Activated naive CD4-positive, alpha-beta T cell treated with Interleukin-2 at 50 U/mL for 16 hours (primary cell): Measurements from ENCODE around the gene SFT2D2.

Experiments
- DNase-seq: peaks from one replicate; pipeline ENCODE4 v3.0.0-alpha.2; 2020

Gene SFT2D2

GRCh38 chr1:168271636-168272035 lies 45.8 kb downstream of the SFT2D2 start:
- DNase-seq, result no peak

- no peak for DNase-seq
These were observed 47.8 kb downstream of the SFT2D2 start for GRCh38 chr1:168273575-168273974.

- DNase-seq, result no peak
These were observed 53.4 kb downstream of the SFT2D2 start for GRCh38 chr1:168279253-168279652.

- no peak for DNase-seq
These were observed 54.6 kb downstream of the SFT2D2 start, which contains the start of gene TBX19 for GRCh38 chr1:168280296-168280927. TSS of gene TBX19 (plus strand) at chr1:168280877. CDS start at chr1:168281091, 214 bp downstream.

DNA sequence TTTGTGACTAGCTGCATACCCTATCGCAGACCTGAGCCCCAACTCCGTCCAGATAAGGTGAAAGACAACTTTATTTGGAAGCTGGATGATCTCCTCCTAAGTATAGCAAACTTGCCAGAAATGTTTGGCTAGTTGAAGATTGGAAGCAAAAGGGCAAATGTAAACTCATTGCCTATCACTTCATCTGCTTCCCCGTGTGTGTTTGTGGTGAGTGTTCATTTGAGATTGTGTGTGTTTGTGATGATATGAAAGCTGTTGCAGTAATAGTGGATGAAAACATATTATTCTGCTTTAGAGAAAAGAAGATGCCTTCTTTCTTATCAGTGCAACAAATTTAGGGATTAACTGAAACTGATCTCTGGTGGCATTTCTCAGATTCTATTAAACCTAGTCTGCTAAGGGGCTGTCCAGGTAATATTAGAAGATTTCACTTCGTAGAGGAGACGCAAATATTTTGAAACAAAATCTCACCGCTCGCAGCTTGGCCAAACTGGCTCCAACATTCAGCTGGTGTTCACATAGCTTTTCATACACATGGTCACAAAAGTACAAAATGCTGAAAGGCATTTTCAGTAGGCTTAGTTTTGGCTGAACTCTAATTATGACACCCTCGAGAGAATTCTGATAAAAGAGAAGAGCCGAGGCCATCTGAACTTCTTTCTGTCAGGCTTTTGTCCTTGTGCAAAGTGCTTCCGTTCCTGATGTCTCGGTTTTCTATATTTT lies 56.0 kb downstream of the SFT2D2 start:
- DNase-seq, result no peak

DNA sequence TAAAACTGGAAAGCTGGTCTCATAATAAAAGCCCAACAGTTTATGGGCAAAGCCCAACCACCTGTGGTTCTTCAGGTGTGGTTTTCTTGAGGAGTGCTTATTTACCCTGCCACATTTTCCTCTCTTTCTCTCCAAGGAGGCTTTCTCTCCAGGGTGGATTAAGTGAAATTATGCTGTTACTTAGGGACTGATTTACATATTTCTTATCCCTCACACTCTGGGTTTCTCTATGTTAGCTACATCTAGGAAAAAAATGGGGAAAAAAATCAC lies 59.7 kb downstream of the SFT2D2 start:
- DNase-seq, result no peak

DNA sequence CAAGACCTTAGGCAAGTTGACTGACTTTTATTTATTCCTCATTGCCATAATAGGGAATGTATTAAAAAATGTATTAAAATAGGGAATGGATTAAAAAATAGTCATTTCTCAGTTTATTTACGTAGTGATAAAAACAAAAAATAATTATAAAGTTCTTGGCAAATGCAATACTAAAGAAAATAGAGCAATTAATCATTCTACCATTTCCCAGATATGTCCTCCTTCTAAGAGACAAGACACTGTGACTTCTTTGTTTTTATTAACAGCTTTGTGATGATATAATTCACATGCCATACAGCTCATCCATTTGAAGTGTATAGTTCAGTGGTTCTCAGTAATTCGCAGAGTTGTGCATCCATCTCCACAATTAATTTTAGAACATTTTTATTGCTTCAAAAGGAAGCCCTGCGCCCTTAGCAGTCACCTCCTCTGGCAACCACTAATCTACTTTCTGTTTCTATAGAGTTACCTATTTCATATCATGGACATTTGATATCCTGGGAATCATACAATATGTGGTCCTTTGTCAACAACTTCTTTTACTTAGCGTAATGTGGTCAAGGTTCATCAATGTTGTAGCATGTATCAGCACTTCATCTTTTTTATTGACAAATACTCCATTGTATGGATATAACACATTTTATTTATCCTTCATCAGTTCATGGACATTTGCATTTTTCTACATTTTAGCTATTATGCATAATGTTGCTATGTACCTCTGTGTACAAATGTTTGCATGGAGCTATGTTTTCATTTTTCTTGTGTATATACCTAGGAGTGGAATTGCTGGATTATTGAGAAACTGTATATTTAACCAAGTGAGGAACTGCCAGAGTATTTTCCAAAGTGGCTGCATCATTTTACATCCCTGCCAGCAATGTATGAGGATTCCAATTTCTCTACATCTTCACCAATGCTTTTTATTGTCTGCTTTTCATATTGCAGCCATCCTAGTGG lies 60.4 kb downstream of the SFT2D2 start:
- DNase-seq, result no peak

DNA sequence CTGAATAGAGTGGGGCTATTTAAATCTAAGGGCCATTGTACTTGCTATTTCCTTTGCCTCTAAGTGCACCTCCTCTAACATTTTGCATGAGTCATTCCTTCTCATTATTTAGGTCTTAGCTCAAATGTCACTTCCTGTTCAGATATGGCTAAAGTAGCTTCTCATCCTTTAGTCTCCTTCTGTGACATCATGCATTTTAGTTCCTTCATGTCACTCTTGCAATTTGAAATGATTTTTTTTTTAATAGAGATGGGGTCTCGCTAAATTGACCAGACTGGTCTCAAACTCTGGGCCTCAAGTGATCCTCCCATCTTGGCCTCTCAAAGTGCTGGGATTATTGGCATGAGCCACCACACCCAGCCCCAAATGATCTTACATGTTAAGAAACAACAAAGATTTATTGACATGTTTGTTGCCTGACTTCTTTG lies 61.4 kb downstream of the SFT2D2 start:
- DNase-seq, result no peak

DNA sequence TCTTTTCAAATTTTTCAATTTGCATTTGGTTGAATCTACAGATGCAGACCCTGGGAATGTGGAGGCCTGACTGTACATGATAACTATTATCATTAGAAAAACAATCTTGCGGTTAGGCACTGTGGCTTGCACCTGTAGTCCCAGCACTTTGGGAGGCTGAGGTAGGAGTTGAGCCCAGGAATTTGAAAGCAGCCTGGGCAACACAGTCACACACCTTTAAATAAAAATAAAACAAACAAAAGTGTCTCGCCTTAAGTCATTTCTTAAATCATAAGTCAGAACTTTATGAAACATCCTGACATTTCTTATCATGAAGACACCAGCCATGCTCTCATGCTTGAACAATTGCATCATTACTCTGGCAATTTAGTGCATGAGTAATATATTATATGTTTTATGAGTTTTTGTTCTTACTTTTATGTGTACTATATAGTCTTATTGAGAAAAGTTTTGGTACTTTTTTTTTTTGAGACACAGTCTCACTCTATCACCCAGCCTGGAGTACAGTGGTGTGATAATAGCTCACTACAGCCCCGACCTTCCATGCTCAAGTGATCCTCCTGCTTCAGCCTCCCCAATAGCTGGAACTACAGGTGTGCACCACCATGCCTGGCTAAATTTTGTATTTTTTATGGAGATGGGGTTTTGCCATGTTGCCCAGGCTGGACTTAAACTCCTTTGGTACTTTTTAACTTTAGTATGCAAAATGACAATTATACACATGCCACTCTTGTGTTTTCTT lies 62.7 kb downstream of the SFT2D2 start:
- no peak for DNase-seq

GRCh38 chr1:168291222-168291837 lies 65.5 kb downstream of the SFT2D2 start:
- no peak for DNase-seq

DNA sequence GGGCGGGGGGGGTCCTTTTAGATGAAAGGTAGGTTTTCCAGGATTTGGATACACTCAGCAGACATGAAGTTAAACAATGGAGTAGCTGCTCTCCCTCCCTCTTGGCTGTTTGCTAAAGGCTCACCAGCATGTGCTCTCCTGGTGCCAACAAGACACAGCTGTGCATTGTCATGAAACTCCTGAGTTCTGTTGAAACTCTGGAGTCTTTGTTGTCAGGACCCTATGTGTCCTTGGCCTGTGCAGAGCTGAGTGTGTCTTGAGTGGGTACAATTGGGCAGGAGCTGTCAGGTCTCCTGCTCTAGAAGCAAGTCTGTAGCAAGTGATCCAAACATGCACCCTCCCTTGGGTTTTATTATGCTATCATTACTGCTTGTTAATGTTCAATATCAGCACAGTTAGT lies 67.6 kb downstream of the SFT2D2 start:
- no peak for DNase-seq

GRCh38 chr1:168295411-168296114 lies 69.8 kb downstream of the SFT2D2 start:
- no peak for DNase-seq

DNA sequence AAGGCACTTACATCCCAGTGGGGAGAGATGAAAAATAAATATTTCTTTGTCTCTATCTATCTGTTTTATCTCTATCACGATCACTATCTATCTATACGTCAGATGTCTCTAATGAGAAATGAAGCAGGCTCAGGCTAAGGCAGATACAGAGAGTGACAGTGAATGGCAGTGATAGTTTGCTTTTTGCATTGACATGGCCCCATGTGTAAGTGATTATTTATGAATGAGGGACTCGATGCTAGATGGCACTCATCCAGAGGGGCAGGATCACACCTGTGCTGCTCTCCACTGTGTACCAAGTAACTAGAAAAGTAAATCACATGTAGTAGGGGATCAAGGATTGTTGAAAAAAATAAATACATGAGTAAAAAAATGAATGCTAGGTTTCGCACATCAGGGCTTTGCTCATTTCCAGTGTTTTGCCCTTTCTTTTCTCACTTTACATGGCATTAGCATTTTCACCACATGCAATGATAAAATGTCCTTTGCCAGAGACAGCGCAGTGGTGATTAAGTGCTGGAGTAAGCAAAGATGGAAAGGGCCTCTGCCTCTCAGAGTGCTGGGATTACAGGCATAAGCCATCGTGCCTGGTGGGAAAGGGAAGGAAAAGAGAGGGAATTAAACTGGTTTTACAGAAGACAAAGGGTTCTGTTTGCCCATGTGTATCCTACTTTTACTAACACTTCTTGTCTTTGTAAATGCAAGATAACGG lies 71.4 kb downstream of the SFT2D2 start:
- no peak for DNase-seq

DNA sequence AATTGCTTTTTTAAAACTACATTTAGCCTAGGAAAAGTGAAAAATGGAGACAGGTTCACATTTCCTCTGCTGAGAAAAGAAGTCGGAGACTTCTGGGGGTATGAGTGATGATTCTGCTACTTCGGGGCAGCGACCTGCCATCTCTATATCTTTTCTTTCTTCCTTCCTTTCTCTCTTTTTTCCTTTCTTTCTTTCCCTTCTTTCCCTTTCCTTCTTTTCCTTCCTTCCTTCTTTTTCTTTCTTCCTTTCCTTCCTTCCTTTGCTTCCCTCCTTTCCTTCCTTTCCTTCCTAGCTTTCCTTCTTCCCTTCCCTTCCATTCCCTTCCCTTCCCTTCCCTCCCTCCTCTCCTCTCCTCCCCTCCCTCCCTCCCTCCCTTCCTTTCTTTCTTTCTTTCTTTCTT lies 72.6 kb downstream of the SFT2D2 start:
- no peak for DNase-seq

DNA sequence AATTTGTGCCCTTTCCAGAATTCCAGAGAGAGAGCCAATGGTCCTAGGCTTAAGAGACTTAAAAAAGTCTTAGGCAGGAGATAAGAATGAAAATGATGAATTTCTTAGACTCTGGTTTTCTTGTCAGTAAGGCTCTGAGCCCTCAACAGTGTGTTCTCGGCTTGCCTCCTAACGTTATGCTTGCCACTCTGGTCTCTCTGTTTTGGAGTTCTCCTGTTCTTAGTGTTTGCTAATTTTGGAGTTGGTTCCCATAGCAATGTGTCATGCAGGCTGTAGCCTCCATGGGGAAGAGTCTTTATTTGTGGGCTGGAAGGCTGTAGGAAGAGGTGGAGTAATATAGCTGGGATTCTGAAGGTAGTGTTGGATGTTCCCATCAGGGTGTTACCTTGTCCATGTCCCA lies 74.8 kb downstream of the SFT2D2 start:
- no peak for DNase-seq

DNA sequence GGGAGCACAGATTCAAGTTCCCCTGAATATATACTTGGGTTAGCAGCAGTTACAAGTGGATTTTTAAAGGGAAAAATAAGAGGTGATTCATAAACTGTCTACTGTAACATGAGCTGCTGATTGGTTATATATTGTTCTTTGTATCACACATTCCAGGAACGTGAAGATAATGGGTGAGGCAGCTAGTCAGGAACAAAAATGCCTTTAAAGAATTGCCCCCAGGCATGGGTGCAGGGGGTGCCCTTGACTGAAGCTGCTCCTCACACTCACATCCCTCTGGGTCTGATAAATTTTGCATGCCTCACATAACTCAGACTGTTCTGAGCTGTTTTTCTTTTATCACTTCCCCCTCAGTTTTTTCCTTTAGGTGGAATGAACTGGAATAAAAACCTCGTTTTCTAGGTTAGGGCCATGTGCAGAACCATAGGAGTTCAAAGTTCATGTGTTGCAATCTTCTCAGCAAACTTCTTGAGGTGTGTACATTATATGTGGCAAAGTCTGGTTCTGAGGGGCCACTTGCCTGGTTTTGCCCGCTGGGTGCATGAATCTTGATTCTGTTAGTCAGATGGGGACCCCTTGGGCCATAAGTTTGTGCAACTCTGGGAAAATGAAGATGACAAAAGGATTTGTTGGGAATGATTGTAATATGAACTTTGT lies 76.0 kb downstream of the SFT2D2 start:
- DNase-seq, result no peak
